ENCODE data around the gene GRID2. TPM values are rescaled to one million over a fixed set of nuclear protein-coding genes. Genes with fewer than 3 reads are reported as not detected.

Gene GRID2
- total and polyA plus RNA-seq, 2 of the 4 experiments (the other 2 are of a cell fraction): under 0.01 TPM; not detected in 1

- Histone ChIP-seq H4K8ac (ENCODE audit: low read depth in 2 of 2, low read length in 2 of 2) (no peak overlapping the region), H3K56ac (ENCODE audit: extremely low read depth, insufficient read depth, low read length) (no peak overlapping the region), H4K20me1 (ENCODE audit: insufficient read depth, low read length) (no peaks in the 10 kb centered on the region), H3K9ac (ENCODE audit: low read depth, low read length) (no peak overlapping the region), H2BK120ac (ENCODE audit: low read depth, low read length) (no peak overlapping the region), H3K36me3 (ENCODE audit: control insufficient read depth, insufficient read depth, low read length) (no peaks in the 10 kb centered on the region), H2BK5ac (ENCODE audit: low read depth, low read length, poor library complexity, severe bottlenecking) (no peak overlapping the region), H3K79me1 (ENCODE audit: low read depth in 1 of 2, low read length in 2 of 2) (no peaks in the 10 kb centered on the region), H3K4me2 (ENCODE audit: low read depth, low read length) (no peak overlapping the region), H3K9me3 (ENCODE audit: control insufficient read depth, insufficient read depth, low read length) (no peaks in the 10 kb centered on the region), H3K4me1 (ENCODE audit: control insufficient read depth, insufficient read depth, low read length) (no peaks in the 10 kb centered on the region), H3K4me3 (ENCODE audit: insufficient read depth, low read depth, low read length) (no peak overlapping the region), H2BK20ac (ENCODE audit: low read depth, low read length) (no peak overlapping the region), H3K23ac (ENCODE audit: low read depth, low read length) (no peak overlapping the region), H3K18ac (ENCODE audit: low read depth, low read length) (no peak overlapping the region), H2AK9ac (replicated peaks; ENCODE audit: low read depth, low read length, poor library complexity) (no peak overlapping the region), H3K27ac (ENCODE audit: insufficient read depth, low read length) (no peak overlapping the region), H4K91ac (ENCODE audit: insufficient read depth, low read depth, low read length) (no peak overlapping the region), H2AFZ (replicated peaks; ENCODE audit: low read length, poor library complexity) (no peak overlapping the region), H3K4ac (ENCODE audit: low read depth, low read length) (no peak overlapping the region), H4K5ac (ENCODE audit: low read depth, low read length) (no peak overlapping the region), H3K9me1 (ENCODE audit: insufficient read depth, low read length) (no peaks in the 10 kb centered on the region), H3K14ac (replicated peaks; ENCODE audit: low read depth, low read length) (no peak overlapping the region), H3K27me3 (ENCODE audit: control insufficient read depth, insufficient read depth, low read length) (no peaks in the 10 kb centered on the region), H2BK15ac (ENCODE audit: low read depth, low read length) (no peak overlapping the region), H2AK5ac (ENCODE audit: low read depth, low read length) (no peak overlapping the region)
- TF ChIP-seq FOS (IDR thresholded peaks at IDR 0.05; ENCODE audit: low read depth, low read length) (no peak), ELK1 (IDR thresholded peaks at IDR 0.05; ENCODE audit: borderline replicate concordance, low read depth, low read length) (no peak), USF2 (IDR thresholded peaks at IDR 0.05; ENCODE audit: low read depth, low read length) (no peak), RFX5 (IDR thresholded peaks at IDR 0.05; ENCODE audit: low read depth, low read length) (no peak), POLR2A (IDR thresholded peaks at IDR 0.05; ENCODE audit: low read depth, low read length) (no peak), MXI1 (IDR thresholded peaks at IDR 0.05; ENCODE audit: borderline replicate concordance, low read depth, low read length) (no peak), RCOR1 (IDR thresholded peaks at IDR 0.05; ENCODE audit: insufficient replicate concordance, low read length) (no peak), CTCF (conservative IDR thresholded peaks at IDR 0.05; ENCODE audit: low read depth, low read length) (no peak), MAFK (IDR thresholded peaks at IDR 0.05; ENCODE audit: low read depth, low read length) (no peak), CHD1 (IDR thresholded peaks at IDR 0.05; ENCODE audit: low read depth, low read length) (no peak), CEBPB (IDR thresholded peaks at IDR 0.05; ENCODE audit: low read depth, low read length) (no peak), BHLHE40 (IDR thresholded peaks at IDR 0.05; ENCODE audit: low read depth, low read length) (no peak), MAZ (IDR thresholded peaks at IDR 0.05; ENCODE audit: borderline replicate concordance, low read depth, low read length) (no peak), RAD21 (IDR thresholded peaks at IDR 0.05; ENCODE audit: low read length) (no peak), NFE2L2 (IDR thresholded peaks at IDR 0.05; ENCODE audit: low read depth, low read length) (no peak), SMC3 (IDR thresholded peaks at IDR 0.05; ENCODE audit: low read depth, low read length) (no peak)
- no TSS peak for BruUV-seq (replicated peaks)
- intact Hi-C loops (cut with micrococcal nuclease): no loop called here
- WGBS, 2 experiments (ENCODE audit: extremely low coverage in 2 of 2, insufficient read length in 1 of 2): no CpG with 5 or more reads among the region's 1 CpG
- DNase-seq (no peak), ATAC-seq (ENCODE audit: low read depth) (no peak)
- dilution Hi-C loops (cut with HindIII; ENCODE audit: low sequenced_read_pairs, unreplicated experiment): no loop called here
- ChIA-PET CTCF (no interaction called here), POLR2A (ENCODE audit: unreplicated experiment) (no interaction called here)
- in situ Hi-C loops (cut with MboI; ENCODE audit: low sequenced_read_pairs): no loop called here
Observed at GRCh38 chr4:93718233-93718632, 1414.5 kb downstream of the GRID2 start.
